IMR-90 (cell line): Measurements from ENCODE around the gene FAR2. TPM values are rescaled to one million over a fixed set of nuclear protein-coding genes. Genes with fewer than 3 reads are reported as not detected.

Experiments
- ATAC-seq: fragments of 200-7000 bp; cut with Tn5 transposase; 2 replicates; pipeline ENCODE4 v1.9.1; 2020; ENCODE audit warnings: low read depth, mild to moderate bottlenecking, moderate library complexity
- Bru-seq: library from RNA; stranded (reverse); fragments of 400-500 nt; gene quantifications from one replicate; lab custom pipeline; 2021; lab: Mats Ljungman, UMichigan
- BruChase-seq, 2 experiments: library from RNA; stranded (reverse); fragments of 400-500 nt; gene quantifications; one replicate each; lab custom pipeline; 2021; lab: Mats Ljungman, UMichigan
- BruUV-seq: library from RNA; stranded (reverse); fragments of 400-500 nt; replicated peaks from 2 replicates; lab custom pipeline; 2021; lab: Mats Ljungman, UMichigan
- CTCF ChIA-PET: fragments of 300-600 bp; formaldehyde crosslinking; extraction: SDS; loops from one replicate; lab custom pipeline; 2021; ENCODE audit warnings: antibody characterized with exemption; lab: Yijun Ruan, JAX
- POLR2A ChIA-PET: fragments of 300-600 bp; sonication (Branson Sonifier 250); formaldehyde crosslinking; loops from one replicate; lab custom pipeline; 2022; ENCODE audit warnings: antibody characterized with exemption; ENCODE audit not compliant: unreplicated experiment; lab: Charles Lee
- DNase-seq: peaks from one replicate; pipeline ENCODE4 v3.0.0; 2013
- H2AFZ ChIP-seq: replicated peaks from 2 replicates; pipeline ENCODE3; 2013; ENCODE audit warnings: low read length, mild to moderate bottlenecking; ENCODE audit not compliant: poor library complexity
- H2AK5ac ChIP-seq: 2 replicates; pipeline ENCODE4 v1.6.1; 2013; ENCODE audit warnings: low read depth, low read length, inconsistent platforms
- H2AK9ac ChIP-seq: replicated peaks from 2 replicates; pipeline ENCODE3; 2013; ENCODE audit warnings: mild to moderate bottlenecking, low read depth, low read length, moderate library complexity; ENCODE audit not compliant: poor library complexity
- H2BK120ac ChIP-seq: 2 replicates; pipeline ENCODE4 v1.6.1; 2013; ENCODE audit warnings: low read depth, low read length, inconsistent platforms
- H2BK15ac ChIP-seq: 3 replicates; pipeline ENCODE4 v1.6.1; 2013; ENCODE audit warnings: low read depth, low read length, inconsistent platforms
- H2BK20ac ChIP-seq: 2 replicates; pipeline ENCODE4 v1.6.1; 2013; ENCODE audit warnings: low read depth, mild to moderate bottlenecking, inconsistent platforms, low read length, moderate library complexity
- H2BK5ac ChIP-seq: 2 replicates; pipeline ENCODE4 v1.6.1; 2013; ENCODE audit warnings: mild to moderate bottlenecking, low read depth, low read length, inconsistent platforms; ENCODE audit not compliant: poor library complexity, severe bottlenecking
- H3K14ac ChIP-seq: replicated peaks from 2 replicates; pipeline ENCODE4 v1.6.1; 2013; ENCODE audit warnings: low read depth, low read length, inconsistent platforms
- H3K18ac ChIP-seq: 2 replicates; pipeline ENCODE4 v1.6.1; 2013; ENCODE audit warnings: low read depth, low read length, control low read depth
- H3K23ac ChIP-seq: 2 replicates; pipeline ENCODE4 v1.6.1; 2013; ENCODE audit warnings: low read depth, low read length, inconsistent platforms
- H3K27ac ChIP-seq: 2 replicates; pipeline ENCODE4 v1.5.1; 2013; ENCODE audit warnings: mild to moderate bottlenecking, control low read depth, low read length; ENCODE audit not compliant: insufficient read depth
- H3K27me3 ChIP-seq: 2 replicates; pipeline ENCODE4 v1.6.1; 2013; ENCODE audit warnings: low read length; ENCODE audit not compliant: control insufficient read depth, insufficient read depth
- H3K36me3 ChIP-seq: 2 replicates; pipeline ENCODE4 v1.6.1; 2013; ENCODE audit warnings: low read length, mixed read lengths; ENCODE audit not compliant: control insufficient read depth, insufficient read depth
- H3K4ac ChIP-seq: 2 replicates; pipeline ENCODE4 v1.6.1; 2013; ENCODE audit warnings: low read depth, low read length, inconsistent platforms
- H3K4me1 ChIP-seq: 2 replicates; pipeline ENCODE4 v1.6.1; 2013; ENCODE audit warnings: low read length, mixed read lengths; ENCODE audit not compliant: control insufficient read depth, insufficient read depth
- H3K4me2 ChIP-seq: 2 replicates; pipeline ENCODE4 v1.6.1; 2013; ENCODE audit warnings: low read depth, mild to moderate bottlenecking, control low read depth, low read length, moderate library complexity
- H3K4me3 ChIP-seq: 2 replicates; pipeline ENCODE4 v1.5.1; 2013; ENCODE audit warnings: low read depth, mild to moderate bottlenecking, control low read depth, low read length, moderate library complexity; ENCODE audit not compliant: insufficient read depth
- H3K56ac ChIP-seq: 2 replicates; pipeline ENCODE4 v1.6.1; 2013; ENCODE audit warnings: low read length, inconsistent platforms; ENCODE audit not compliant: insufficient read depth; ENCODE audit errors: extremely low read depth
- H3K79me1 ChIP-seq, 2 experiments: 2 replicates each; pipeline ENCODE4 v1.6.1; 2013; ENCODE audit warnings: low read length in 2 of 2, inconsistent platforms in 1 of 2, low read depth in 1 of 2
- H3K9ac ChIP-seq: 2 replicates; pipeline ENCODE4 v1.6.1; 2013; ENCODE audit warnings: low read depth, low read length, control low read depth
- H3K9me1 ChIP-seq: 2 replicates; pipeline ENCODE4 v1.6.1; 2013; ENCODE audit warnings: low read length, inconsistent platforms; ENCODE audit not compliant: insufficient read depth
- H3K9me3 ChIP-seq: 2 replicates; pipeline ENCODE4 v1.6.1; 2013; ENCODE audit warnings: low read length; ENCODE audit not compliant: control insufficient read depth, insufficient read depth
- H4K20me1 ChIP-seq: 2 replicates; pipeline ENCODE4 v1.6.1; 2013; ENCODE audit warnings: low read length, inconsistent platforms; ENCODE audit not compliant: insufficient read depth
- H4K5ac ChIP-seq: 2 replicates; pipeline ENCODE4 v1.6.1; 2013; ENCODE audit warnings: mild to moderate bottlenecking, low read depth, low read length, control low read depth
- H4K8ac ChIP-seq, 2 experiments: 2 replicates each; pipeline ENCODE4 v1.6.1; 2013; ENCODE audit warnings: low read depth in 2 of 2, low read length in 2 of 2, control low read depth in 1 of 2, inconsistent platforms in 1 of 2
- H4K91ac ChIP-seq: 2 replicates; pipeline ENCODE4 v1.6.1; 2013; ENCODE audit warnings: low read depth, low read length, inconsistent platforms; ENCODE audit not compliant: insufficient read depth
- CTCF ChIP-seq: conservative IDR thresholded peaks from 2 replicates; pipeline ENCODE4 v1.5.1; 2012; ENCODE audit warnings: mild to moderate bottlenecking, low read depth, low read length, improper control_type of control experiment
- POLR2A ChIP-seq: IDR thresholded peaks from 2 replicates; pipeline ENCODE4 v1.6.1; 2012; ENCODE audit warnings: mild to moderate bottlenecking, low read depth, low read length
- RAD21 ChIP-seq: IDR thresholded peaks from 2 replicates; pipeline ENCODE4 v1.6.1; 2012; ENCODE audit warnings: low read length, improper control_type of control experiment
- RFX5 ChIP-seq: IDR thresholded peaks from 2 replicates; pipeline ENCODE4 v1.8.0; 2012; ENCODE audit warnings: low read depth, mild to moderate bottlenecking, low read length, moderate library complexity
- WGBS, 2 experiments: methylation state at CpG; one replicate each; pipeline versions ENCODE4 v1.1.5 to v1.1.7; 2013; ENCODE audit warnings: missing lambda C conversion rate in 2 of 2; ENCODE audit not compliant: insufficient read length in 1 of 2; ENCODE audit errors: extremely low coverage in 2 of 2; 5-methylcytosine and 5-hydroxymethylcytosine counted together
- dilution Hi-C: fragments of 300-500 bp; cut with HindIII; formaldehyde crosslinking; loops from one replicate; pipeline ENCODE4 v1.14.3; 2018; ENCODE audit warnings: low sequenced_read_pairs; ENCODE audit not compliant: unreplicated experiment
- in situ Hi-C: fragments of 300-500 bp; cut with MboI; formaldehyde crosslinking; loops from 3 replicates; pipeline ENCODE4 v1.14.3; 2019; ENCODE audit warnings: low sequenced_read_pairs, inconsistent platforms, mixed read lengths
- intact Hi-C: fragments of 100-400 bp; cut with micrococcal nuclease; formaldehyde crosslinking; loops from 2 replicates; pipeline ENCODE4 v1.10.0; 2022
- long read RNA-seq: library from polyadenylated mRNA; unstranded; transcript quantifications from one replicate; pipeline ENCODE4 v2.0.0, GENCODE V29; 2021; ENCODE audit not compliant: unreplicated experiment
- polyA plus RNA-seq, 3 experiments: library from polyadenylated mRNA; depleted of rRNA; stranded (reverse); fragments of >200 nt; gene quantifications; 2 replicates each; pipeline ENCODE4 v1.2.3, GENCODE V29; 2012; ENCODE audit warnings: low replicate concordance in 1 of 3
- total RNA-seq: library from RNA; depleted of rRNA; stranded (reverse); fragments of >200 nt; gene quantifications from 2 replicates; pipeline ENCODE4 v1.2.3, GENCODE V29; 2012; rRNA removed

FAR2 gene
- total RNA-seq (1.1 and 2.0 TPM in 2 replicates), polyA plus RNA-seq (2012; rRNA removed) (0.89 and 1.1 TPM in 2 replicates), Bru-seq, nascent RNA (percentile 32 among the genes with signal in this experiment), BruChase-seq, experiment 1, labeled RNA remaining after a 6-hour chase (percentile 30 among the genes with signal in this experiment), BruChase-seq, experiment 2, labeled RNA remaining after a 2-hour chase (percentile 30 among the genes with signal in this experiment)
- polyA plus RNA-seq (2012; cell fraction: cytosol; rRNA removed), result 0.27 and 0.30 TPM in 2 replicates
- 0.99 and 1.6 TPM in 2 replicates for polyA plus RNA-seq (2012; cell fraction: nucleus; rRNA removed; ENCODE audit: low replicate concordance)
- long read RNA-seq, partial matches to known transcripts, result 1 of 5 reads
- long read RNA-seq, other reads (novel, unspliced or antisense), result 2 of 5 reads

DNA sequence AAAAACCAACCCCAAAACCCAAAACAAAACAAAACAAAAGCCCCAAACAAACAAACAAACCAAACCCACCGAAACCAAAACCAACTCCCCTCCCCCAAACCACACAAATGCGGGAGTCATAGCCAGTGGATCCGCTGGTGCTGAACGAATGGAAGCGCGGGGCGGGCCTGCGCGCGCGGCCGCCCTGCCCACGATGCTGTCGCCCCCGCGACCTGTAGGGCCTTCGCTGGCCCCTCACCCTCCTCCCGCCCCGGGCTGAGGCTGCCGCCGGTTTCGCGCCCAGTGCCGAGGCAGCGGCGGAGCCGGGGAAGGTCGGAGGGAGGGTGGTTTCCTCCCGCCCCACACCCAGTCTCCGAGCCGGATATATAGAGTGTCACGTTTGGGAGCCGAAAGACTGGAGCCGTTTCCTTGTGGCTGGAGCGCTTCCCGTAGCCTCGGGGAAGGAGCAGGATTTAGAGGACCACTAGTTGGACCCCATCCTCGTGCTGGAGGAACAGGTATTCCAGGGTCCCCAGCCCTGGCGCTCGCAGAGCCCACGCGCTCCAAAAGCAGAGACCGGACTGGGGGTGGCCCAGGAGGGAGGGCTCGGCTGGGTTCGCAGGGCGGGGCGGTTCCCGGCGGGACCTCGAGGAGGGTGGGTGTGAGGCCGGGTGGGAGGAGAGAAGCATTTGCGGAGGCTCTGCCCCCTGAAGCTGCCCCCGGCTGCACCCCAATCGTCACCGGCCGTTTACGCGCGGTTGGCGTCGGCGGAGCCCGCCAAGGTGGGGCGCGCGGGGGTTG, at the start of gene FAR2:
Gene FAR2 (plus strand): TSS at position 368 of the 780 bp plus-strand sequence. CDS start 121,172 bp downstream, outside the sequence.
- H2AK5ac ChIP-seq, result no peak within 1 kb of the TSS
- in situ Hi-C loops (no loop called here), intact Hi-C loops (no loop called here), dilution Hi-C loops (no loop called here)
- H3K56ac ChIP-seq, result peak within 1 kb of the TSS; percentile 61; the same call in 1 of the 2 replicates
- H3K79me1 ChIP-seq, result no peaks in the 10 kb centered on the region
- peak within 1 kb of the TSS; percentile 76 for H3K4me3 ChIP-seq
- peaks cover 4% of the 10 kb centered on the region; the same call in 1 of the 2 replicates for H3K4me1 ChIP-seq
- peak within 1 kb of the TSS; percentile 42 for H4K91ac ChIP-seq
- H4K8ac ChIP-seq, result peak within 1 kb of the TSS; percentile 81 to 83; a peak in 3 of 4 replicates
- H3K9ac ChIP-seq, result peak within 1 kb of the TSS; percentile 33
- H2BK15ac ChIP-seq, result peak within 1 kb of the TSS; percentile 85
- H4K20me1 ChIP-seq, result no peaks in the 10 kb centered on the region
- 0% methylated on average over 8 of the region's 66 CpGs; no CpG with 5 or more reads in 1 of the 2 experiments for WGBS, 2 experiments
- peak within 1 kb of the TSS; percentile 4; the same call in 1 of the 2 replicates for H3K27ac ChIP-seq
- ATAC-seq (peak; percentile 87), DNase-seq (no peak)
- peak within 1 kb of the TSS; percentile 90 for H3K4me2 ChIP-seq
- peak within 1 kb of the TSS; percentile 16; the same call in 1 of the 2 replicates for H3K18ac ChIP-seq
- peaks cover 8% of the 10 kb centered on the region; the same call in 1 of the 2 replicates for H3K27me3 ChIP-seq
- no peaks in the 10 kb centered on the region for H3K9me3 ChIP-seq
- H2BK20ac ChIP-seq, result peak within 1 kb of the TSS; percentile 49
- POLR2A ChIA-PET, result interaction anchor here (0.6 kb wide), 1 partner anchor 41 kb away, joined by 4 read pairs; no protein-coding TSS in a partner anchor
- H3K4ac ChIP-seq, result peak within 1 kb of the TSS; percentile 80
- peak within 1 kb of the TSS; percentile 91 for H2AFZ ChIP-seq
- peak within 1 kb of the TSS; percentile 77 for H2BK120ac ChIP-seq
- no peak for TF ChIP-seq CTCF
- TF ChIP-seq POLR2A, result no peak
- TF ChIP-seq RAD21, result no peak
- no peak for TF ChIP-seq RFX5
- CTCF ChIA-PET, result interaction anchor here (0.7 kb wide), 1 partner anchor 1035 kb away, joined by 4 read pairs; no protein-coding TSS in a partner anchor
- peak within 1 kb of the TSS; percentile 56; the same call in 1 of the 2 replicates for H3K23ac ChIP-seq
- no peaks in the 10 kb centered on the region for H3K9me1 ChIP-seq
- H4K5ac ChIP-seq, result peak within 1 kb of the TSS; percentile 18; the same call in 1 of the 2 replicates
- H2BK5ac ChIP-seq, result no peak within 1 kb of the TSS
- no TSS peak for BruUV-seq
- peak within 1 kb of the TSS; percentile 68; the same call in 1 of the 2 replicates for H3K14ac ChIP-seq
- H3K36me3 ChIP-seq, result no peaks in the 10 kb centered on the region
- peak within 1 kb of the TSS; percentile 82 for H2AK9ac ChIP-seq
